H9 (cell line): ENCODE measurements around the gene AXL. TPM values are rescaled to one million over a fixed set of nuclear protein-coding genes. Genes with fewer than 3 reads are reported as not detected.
A peak's percentile ranks its signal among the peaks of the same experiment; 100 is the strongest.

ENCODE experiments used
- DNase-seq: peaks from one replicate; pipeline ENCODE4 v3.0.0-alpha.2; 2017
- H2AFZ ChIP-seq: one replicate; pipeline ENCODE4 v1.6.1; 2013; ENCODE audit warnings: mild to moderate bottlenecking, low read length, control low read depth, moderate library complexity
- H2AK5ac ChIP-seq: 2 replicates; pipeline ENCODE4 v1.6.1; 2013; ENCODE audit warnings: low read length, control low read depth, mixed read lengths; ENCODE audit not compliant: insufficient read length
- H2BK120ac ChIP-seq: one replicate; pipeline ENCODE4 v1.6.1; 2013; ENCODE audit warnings: low read depth, mild to moderate bottlenecking, low read length, control low read depth, inconsistent platforms; ENCODE audit not compliant: poor library complexity, severe bottlenecking
- H2BK12ac ChIP-seq: 2 replicates; pipeline ENCODE4 v1.6.1; 2013; ENCODE audit warnings: low read length, control low read depth, mixed read lengths, low read depth; ENCODE audit not compliant: insufficient read length
- H2BK15ac ChIP-seq: 2 replicates; pipeline ENCODE4 v1.6.1; 2013; ENCODE audit warnings: low read depth, low read length, control low read depth
- H2BK20ac ChIP-seq: one replicate; pipeline ENCODE4 v1.6.1; 2013; ENCODE audit warnings: low read depth, mild to moderate bottlenecking, low read length, control low read depth, inconsistent platforms; ENCODE audit not compliant: poor library complexity, severe bottlenecking
- H2BK5ac ChIP-seq: 2 replicates; pipeline ENCODE4 v1.6.1; 2013; ENCODE audit warnings: low read length, control low read depth, mixed read lengths; ENCODE audit not compliant: insufficient read length
- H3K14ac ChIP-seq: 2 replicates; pipeline ENCODE4 v1.6.1; 2013; ENCODE audit warnings: low read length, control low read depth; ENCODE audit not compliant: insufficient read depth
- H3K18ac ChIP-seq: 2 replicates; pipeline ENCODE4 v1.6.1; 2013; ENCODE audit warnings: low read depth, mild to moderate bottlenecking, mixed read lengths, low read length, control low read depth; ENCODE audit not compliant: insufficient read length
- H3K23ac ChIP-seq: 2 replicates; pipeline ENCODE4 v1.6.1; 2013; ENCODE audit warnings: low read length, control low read depth, mixed read lengths, low read depth; ENCODE audit not compliant: insufficient read length
- H3K23me2 ChIP-seq: 2 replicates; pipeline ENCODE4 v1.6.1; 2013; ENCODE audit warnings: low read depth, mild to moderate bottlenecking, mixed read lengths, low read length, control low read depth; ENCODE audit not compliant: insufficient read length, poor library complexity, severe bottlenecking
- H3K27ac ChIP-seq: 2 replicates; pipeline ENCODE4 v1.5.1; 2013; ENCODE audit warnings: low read length, control low read depth, mixed read lengths, low read depth; ENCODE audit not compliant: insufficient read length
- H3K27me3 ChIP-seq: 2 replicates; pipeline ENCODE4 v1.6.1; 2013; ENCODE audit warnings: low read length, control low read depth, inconsistent platforms; ENCODE audit not compliant: insufficient read depth
- H3K4ac ChIP-seq: 2 replicates; pipeline ENCODE4 v1.6.1; 2013; ENCODE audit warnings: low read depth, mild to moderate bottlenecking, control low read depth, inconsistent platforms, low read length, moderate library complexity
- H3K4me1 ChIP-seq: 2 replicates; pipeline ENCODE4 v1.6.1; 2013; ENCODE audit warnings: low read length, control low read depth, inconsistent platforms; ENCODE audit not compliant: insufficient read depth
- H3K4me2 ChIP-seq: 2 replicates; pipeline ENCODE4 v1.6.1; 2013; ENCODE audit warnings: low read length, control low read depth, mixed read lengths; ENCODE audit not compliant: insufficient read length, insufficient read depth
- H3K56ac ChIP-seq: 2 replicates; pipeline ENCODE4 v1.6.1; 2013; ENCODE audit warnings: low read depth, mild to moderate bottlenecking, mixed read lengths, low read length, control low read depth; ENCODE audit not compliant: insufficient read length
- H3K79me1 ChIP-seq: 2 replicates; pipeline ENCODE4 v1.6.1; 2013; ENCODE audit warnings: low read depth, mild to moderate bottlenecking, moderate library complexity, low read length, control low read depth, inconsistent platforms; ENCODE audit not compliant: insufficient read depth, poor library complexity, severe bottlenecking
- H3K79me2 ChIP-seq: 2 replicates; pipeline ENCODE4 v1.6.1; 2013; ENCODE audit warnings: low read length, control low read depth, inconsistent platforms; ENCODE audit not compliant: insufficient read depth
- H3K9ac ChIP-seq: 2 replicates; pipeline ENCODE4 v1.6.1; 2013; ENCODE audit warnings: low read length, control low read depth, mixed read lengths; ENCODE audit not compliant: insufficient read length; ENCODE audit errors: extremely low read depth
- H3K9me3 ChIP-seq: one replicate; pipeline ENCODE4 v1.6.1; 2013; ENCODE audit warnings: low read depth, low read length, inconsistent platforms; ENCODE audit not compliant: control insufficient read depth
- H3T11ph ChIP-seq: one replicate; pipeline ENCODE4 v1.6.1; 2013; ENCODE audit warnings: mild to moderate bottlenecking, low read length, control low read depth, inconsistent platforms
- H4K20me1 ChIP-seq: one replicate; pipeline ENCODE4 v1.6.1; 2013; ENCODE audit not compliant: control insufficient read depth, insufficient read length, insufficient read depth
- H4K5ac ChIP-seq: 2 replicates; pipeline ENCODE4 v1.6.1; 2013; ENCODE audit warnings: low read depth, mild to moderate bottlenecking, mixed read lengths, low read length, control low read depth; ENCODE audit not compliant: insufficient read length
- H4K8ac ChIP-seq: replicated peaks from 2 replicates; pipeline ENCODE4 v1.6.1; 2013; ENCODE audit warnings: low read length, control low read depth, mixed read lengths, low read depth; ENCODE audit not compliant: insufficient read length
- H4K91ac ChIP-seq: 2 replicates; pipeline ENCODE4 v1.6.1; 2013; ENCODE audit warnings: low read depth, mild to moderate bottlenecking, moderate library complexity, mixed read lengths, low read length, control low read depth; ENCODE audit not compliant: insufficient read length
- H3K27ac Mint-ChIP-seq, 3 experiments: 2 replicates in 2 of 3; 3 replicates in 1 of 3; pipeline ENCODE4 v1.8.0; 2020 to 2021; ENCODE audit warnings: mixed read lengths in 3 of 3, mild to moderate bottlenecking in 1 of 3, moderate library complexity in 1 of 3
- H3K27me3 Mint-ChIP-seq: 2 replicates; pipeline ENCODE4 v1.8.0; 2021; ENCODE audit warnings: low read depth, mild to moderate bottlenecking, moderate library complexity, mixed read lengths
- H3K36me3 Mint-ChIP-seq, 3 experiments: 2 replicates in 2 of 3; 3 replicates in 1 of 3; pipeline ENCODE4 v1.8.0; 2020 to 2021; ENCODE audit warnings: low read depth in 3 of 3, mixed read lengths in 3 of 3; ENCODE audit not compliant: insufficient read depth in 1 of 3
- H3K4me1 Mint-ChIP-seq, 2 experiments: 2 replicates each; pipeline ENCODE4 v1.8.0; 2020; ENCODE audit warnings: mixed read lengths in 2 of 2
- H3K4me3 Mint-ChIP-seq, 2 experiments: 2 replicates in 1 of 2; 3 replicates in 1 of 2; pipeline ENCODE4 v1.8.0; 2020 to 2021; ENCODE audit warnings: mild to moderate bottlenecking in 2 of 2, mixed read lengths in 2 of 2, moderate library complexity in 1 of 2
- H3K9me3 Mint-ChIP-seq, 2 experiments: 2 replicates in 1 of 2; 3 replicates in 1 of 2; pipeline ENCODE4 v1.8.0; 2020; ENCODE audit warnings: mild to moderate bottlenecking in 2 of 2, mixed read lengths in 2 of 2, moderate library complexity in 1 of 2
- CTCF ChIP-seq: fragments of 200-600 bp; sonication (generic); conservative IDR thresholded peaks from 3 replicates; pipeline ENCODE4 v1.8.0; 2021; ENCODE audit warnings: antibody characterized with exemption, mild to moderate bottlenecking
- whole genome bisulfite sequencing: extraction: QIAGEN DNeasy Blood & Tissue Kit; methylation state at CpG from one replicate; pipeline ENCODE4 v1.1.7; 2013; ENCODE audit warnings: missing lambda C conversion rate, low lambda C conversion rate, mixed read lengths; ENCODE audit not compliant: insufficient read length; ENCODE audit errors: extremely low coverage; 5-methylcytosine and 5-hydroxymethylcytosine counted together
- total RNA-seq: library from RNA; stranded (reverse); gene quantifications from 2 replicates; pipeline ENCODE4 v1.2.1, GENCODE V29; 2021

AXL gene
- total RNA-seq, 1 experiment from 2014 or later, result 29.4 TPM

GRCh38 chr19:41206926-41207750 lies 11.9 kb upstream of the AXL start:
- peak overlapping the region; percentile 72 to 96 (median 92); a peak in 4 of 7 replicates for H3K27ac Mint-ChIP-seq
- no peak overlapping the region for H3K9ac ChIP-seq
- H2BK12ac ChIP-seq, result no peak overlapping the region
- no peaks in the 10 kb centered on the region for H3K4me1 ChIP-seq
- peaks cover 36 to 56% (median 55%) of the 10 kb centered on the region in 3 experiments for H3K36me3 Mint-ChIP-seq
- H2BK20ac ChIP-seq, result no peak overlapping the region
- no peak overlapping the region for H3K4me2 ChIP-seq
- H3K27me3 Mint-ChIP-seq, result no peaks in the 10 kb centered on the region
- H4K20me1 ChIP-seq, result no peaks in the 10 kb centered on the region
- TF ChIP-seq CTCF, result no peak
- H3K79me1 ChIP-seq, result no peaks in the 10 kb centered on the region
- H3K4me3 Mint-ChIP-seq, result peak overlapping the region in 1 of 2 experiments; percentile 21; a peak in 1 of 5 replicates
- H3K56ac ChIP-seq, result no peak overlapping the region
- no peak overlapping the region for H3K27ac ChIP-seq
- H2BK15ac ChIP-seq, result no peak overlapping the region
- H3K18ac ChIP-seq, result no peak overlapping the region
- H4K91ac ChIP-seq, result no peak overlapping the region
- no CpG with 5 or more reads among the region's 26 CpGs for WGBS
- H3K4ac ChIP-seq, result no peak overlapping the region
- DNase-seq, result peak; percentile 57
- H3K23me2 ChIP-seq, result no peaks in the 10 kb centered on the region
- no peaks in the 10 kb centered on the region for H3K79me2 ChIP-seq
- H2AK5ac ChIP-seq, result no peak overlapping the region
- H3K27me3 ChIP-seq, result no peaks in the 10 kb centered on the region
- no peak overlapping the region for H4K8ac ChIP-seq
- H2BK120ac ChIP-seq, result no peak overlapping the region
- H3T11ph ChIP-seq, result no peak overlapping the region
- peaks cover 5 to 15% of the 10 kb centered on the region in 2 experiments for H3K4me1 Mint-ChIP-seq
- no peak overlapping the region for H2BK5ac ChIP-seq
- H3K14ac ChIP-seq, result no peak overlapping the region
- no peaks in the 10 kb centered on the region for H3K9me3 ChIP-seq
- H3K23ac ChIP-seq, result no peak overlapping the region
- no peak overlapping the region for H2AFZ ChIP-seq
- no peaks in the 10 kb centered on the region for H3K9me3 Mint-ChIP-seq
- H4K5ac ChIP-seq, result no peak overlapping the region
